SU-DHL-6 (cell line): ENCODE data around the gene PRMT3.
A peak's percentile ranks its signal among the peaks of the same experiment; 100 is the strongest.

Experiments
- H2AFZ ChIP-seq: fragments of 200-600 bp; sonication (generic); 2 replicates; pipeline ENCODE4 v1.6.1; 2014; ENCODE audit warnings: low read depth, mild to moderate bottlenecking, moderate library complexity, mixed read lengths, antibody characterized with exemption, low read length; ENCODE audit not compliant: severe bottlenecking
- H3F3A ChIP-seq: fragments of 200-600 bp; shearing (Covaris generic); 2 replicates; pipeline ENCODE4 v1.6.0; 2016; ENCODE audit warnings: antibody characterized with exemption, mild to moderate bottlenecking; ENCODE audit not compliant: insufficient read depth
- H3K27ac ChIP-seq: fragments of 200-600 bp; sonication (generic); 2 replicates; pipeline ENCODE4 v1.5.1; 2016; ENCODE audit warnings: low read depth, mild to moderate bottlenecking, low read length, moderate library complexity, mixed read lengths
- H3K27me3 ChIP-seq: fragments of 200-600 bp; sonication (generic), shearing (Covaris generic); 2 replicates; pipeline ENCODE4 v1.6.0; 2014; ENCODE audit warnings: mild to moderate bottlenecking, low read length
- H3K36me3 ChIP-seq: fragments of 200-600 bp; sonication (generic); 2 replicates; pipeline ENCODE4 v1.6.1; 2014; ENCODE audit warnings: mild to moderate bottlenecking, low read length, mixed read lengths
- H3K4me2 ChIP-seq: fragments of 300-600, 200-600 bp; shearing (Covaris generic), sonication (generic); 2 replicates; pipeline ENCODE4 v1.6.0; 2014; ENCODE audit warnings: low read length, low read depth, mild to moderate bottlenecking; ENCODE audit not compliant: poor library complexity, severe bottlenecking
- H3K4me3 ChIP-seq: fragments of 200-600 bp; sonication (generic); 2 replicates; pipeline ENCODE4 v1.5.1; 2014; ENCODE audit warnings: antibody characterized with exemption, low read length, mild to moderate bottlenecking, mixed read lengths; ENCODE audit not compliant: insufficient read depth, poor library complexity, severe bottlenecking
- H3K79me2 ChIP-seq: fragments of 200-600 bp; sonication (generic); 2 replicates; pipeline ENCODE4 v1.6.1; 2014; ENCODE audit warnings: mild to moderate bottlenecking, low read length, moderate library complexity; ENCODE audit not compliant: insufficient read depth
- H3K9ac ChIP-seq: fragments of 200-600 bp; sonication (generic); 2 replicates; pipeline ENCODE4 v1.7.0; 2014; ENCODE audit warnings: mild to moderate bottlenecking, low read length
- H3K9me2 ChIP-seq: fragments of 200-600 bp; sonication (generic); replicated peaks from 2 replicates; pipeline ENCODE4 v1.6.1; 2014; ENCODE audit warnings: low read length; ENCODE audit not compliant: insufficient read depth
- H3K9me3 ChIP-seq: fragments of 200-600 bp; sonication (generic); 2 replicates; pipeline ENCODE4 v1.6.1; 2014; ENCODE audit warnings: low read length, mixed read lengths; ENCODE audit not compliant: insufficient read depth
- H4K20me1 ChIP-seq: fragments of 200-600 bp; sonication (generic); 2 replicates; pipeline ENCODE4 v1.6.1; 2014; ENCODE audit warnings: low read depth, mild to moderate bottlenecking, antibody characterized with exemption, low read length, moderate library complexity, mixed read lengths
- EZH2phosphoT487 ChIP-seq: fragments of 200-600 bp; sonication (generic), shearing (Covaris generic); conservative IDR thresholded peaks from 2 replicates; pipeline ENCODE4 v1.6.1; 2018; ENCODE audit warnings: mild to moderate bottlenecking, antibody characterized with exemption, low read length, moderate library complexity, mixed read lengths
- TF ChIP-seq, protein P1 (sequence below): fragments of 200-600 bp; sonication (generic); IDR thresholded peaks from one replicate; pipeline ENCODE4 v1.5.1; 2017; ENCODE audit warnings: antibody characterized with exemption, mild to moderate bottlenecking, low read length, moderate library complexity; ENCODE audit not compliant: insufficient read depth, poor library complexity, severe bottlenecking

Gene PRMT3

DNA sequence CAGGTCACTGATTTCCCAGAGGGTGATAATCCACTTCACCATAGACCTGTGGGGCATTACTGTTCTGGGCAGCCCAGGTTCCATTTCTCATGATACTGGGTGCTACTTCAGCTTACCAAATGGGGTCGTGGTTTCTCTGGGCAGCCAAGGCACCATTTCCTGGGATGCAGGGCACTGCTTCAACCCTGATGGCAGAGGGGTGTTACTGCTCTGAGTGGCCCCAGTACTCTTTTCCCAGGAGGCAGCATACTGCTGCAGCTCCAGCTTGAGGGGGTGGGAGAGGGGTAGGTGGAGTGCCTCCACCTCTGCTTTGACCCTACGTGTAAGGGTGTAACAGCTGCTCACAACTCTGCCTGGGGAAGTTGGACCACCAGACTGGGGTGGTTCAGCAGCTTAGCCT, 51.1 kb downstream of the PRMT3 start:
- no peak overlapping the region for H3K4me3 ChIP-seq
- H3K9me3 ChIP-seq: no peaks in the 10 kb centered on the region
- H3F3A ChIP-seq: peaks cover 22% of the 10 kb centered on the region; the same call in 1 of the 2 replicates
- H2AFZ ChIP-seq: no peak overlapping the region
- no peak overlapping the region for H3K9ac ChIP-seq
- peaks cover 17% of the 10 kb centered on the region for H3K36me3 ChIP-seq
- no peak for TF ChIP-seq EZH2phosphoT487
- TF ChIP-seq, protein P1, sequence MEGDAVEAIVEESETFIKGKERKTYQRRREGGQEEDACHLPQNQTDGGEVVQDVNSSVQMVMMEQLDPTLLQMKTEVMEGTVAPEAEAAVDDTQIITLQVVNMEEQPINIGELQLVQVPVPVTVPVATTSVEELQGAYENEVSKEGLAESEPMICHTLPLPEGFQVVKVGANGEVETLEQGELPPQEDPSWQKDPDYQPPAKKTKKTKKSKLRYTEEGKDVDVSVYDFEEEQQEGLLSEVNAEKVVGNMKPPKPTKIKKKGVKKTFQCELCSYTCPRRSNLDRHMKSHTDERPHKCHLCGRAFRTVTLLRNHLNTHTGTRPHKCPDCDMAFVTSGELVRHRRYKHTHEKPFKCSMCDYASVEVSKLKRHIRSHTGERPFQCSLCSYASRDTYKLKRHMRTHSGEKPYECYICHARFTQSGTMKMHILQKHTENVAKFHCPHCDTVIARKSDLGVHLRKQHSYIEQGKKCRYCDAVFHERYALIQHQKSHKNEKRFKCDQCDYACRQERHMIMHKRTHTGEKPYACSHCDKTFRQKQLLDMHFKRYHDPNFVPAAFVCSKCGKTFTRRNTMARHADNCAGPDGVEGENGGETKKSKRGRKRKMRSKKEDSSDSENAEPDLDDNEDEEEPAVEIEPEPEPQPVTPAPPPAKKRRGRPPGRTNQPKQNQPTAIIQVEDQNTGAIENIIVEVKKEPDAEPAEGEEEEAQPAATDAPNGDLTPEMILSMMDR: no peak
- H3K4me2 ChIP-seq: no peak overlapping the region
- H3K27me3 ChIP-seq: no peaks in the 10 kb centered on the region
- no peaks in the 10 kb centered on the region for H3K9me2 ChIP-seq
- no peak overlapping the region for H3K27ac ChIP-seq
- 0 out of 2 replicates have a peak, but pooled peaks cover 7% of the 10 kb centered on the region for H4K20me1 ChIP-seq
- H3K79me2 ChIP-seq: peaks cover 39% of the 10 kb centered on the region

DNA sequence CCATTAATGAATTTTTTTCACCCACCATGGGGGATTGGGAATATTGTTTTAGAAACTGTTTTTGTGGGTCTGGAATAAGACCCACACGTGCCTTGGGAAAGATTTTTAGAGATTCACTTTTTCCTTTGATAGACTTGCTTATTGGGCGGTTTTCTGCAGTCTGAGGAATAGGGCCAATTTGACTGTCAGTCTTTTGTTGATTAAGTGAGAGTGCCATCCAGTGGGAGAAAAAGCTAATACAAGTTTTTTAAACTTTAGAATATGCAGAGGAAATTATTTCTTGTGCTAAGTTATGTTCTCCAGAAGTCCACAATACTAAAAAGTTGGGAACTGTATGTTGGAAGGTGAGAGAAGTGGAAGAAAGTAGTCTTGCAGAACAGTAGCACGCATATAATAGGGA, 56.1 kb downstream of the PRMT3 start:
- peaks cover 32% of the 10 kb centered on the region for H3K79me2 ChIP-seq
- no peak overlapping the region for H3K4me2 ChIP-seq
- no peak overlapping the region for H3K27ac ChIP-seq
- TF ChIP-seq EZH2phosphoT487: no peak
- TF ChIP-seq, protein P1: peak; percentile 34
- H3K27me3 ChIP-seq: no peaks in the 10 kb centered on the region
- no peaks in the 10 kb centered on the region for H3K9me2 ChIP-seq
- H3K9ac ChIP-seq: no peak overlapping the region
- H2AFZ ChIP-seq: no peak overlapping the region
- H3K36me3 ChIP-seq: peaks cover 31% of the 10 kb centered on the region
- H3K9me3 ChIP-seq: no peaks in the 10 kb centered on the region
- no peak overlapping the region for H3K4me3 ChIP-seq
- 0 out of 2 replicates have a peak, but pooled peaks cover 6% of the 10 kb centered on the region for H4K20me1 ChIP-seq
- peaks cover 22% of the 10 kb centered on the region; the same call in 1 of the 2 replicates for H3F3A ChIP-seq

DNA sequence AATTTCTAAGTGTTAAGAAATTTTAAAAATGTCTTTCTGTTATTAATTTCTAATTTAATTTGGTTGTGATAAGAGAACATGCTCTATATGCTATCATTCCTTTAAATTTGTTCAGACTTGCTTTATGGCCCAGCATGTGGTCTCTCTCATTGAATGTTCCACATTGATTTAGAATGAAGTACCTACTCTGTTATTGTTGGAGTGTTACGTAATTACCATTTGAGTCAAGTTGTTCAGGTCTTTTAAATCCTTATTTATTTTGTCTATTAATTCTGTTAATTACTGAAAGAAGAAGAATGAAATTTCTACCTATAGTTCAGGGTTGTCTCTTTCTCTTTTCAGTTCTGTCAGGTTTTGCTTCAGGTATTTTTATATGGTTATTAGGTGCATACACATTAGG, 57.0 kb downstream of the PRMT3 start:
- Histone ChIP-seq H2AFZ (no peak overlapping the region), H3K27me3 (no peaks in the 10 kb centered on the region), H3K4me2 (no peak overlapping the region), H3K27ac (no peak overlapping the region), H3K79me2 (peaks cover 32% of the 10 kb centered on the region), H3K36me3 (peaks cover 34% of the 10 kb centered on the region), H4K20me1 (0 out of 2 replicates have a peak, but pooled peaks cover 6% of the 10 kb centered on the region), H3F3A (peaks cover 18% of the 10 kb centered on the region; the same call in 1 of the 2 replicates), H3K9me3 (no peaks in the 10 kb centered on the region), H3K4me3 (no peak overlapping the region), H3K9me2 (no peaks in the 10 kb centered on the region), H3K9ac (no peak overlapping the region)
- TF ChIP-seq EZH2phosphoT487: no peak
- TF ChIP-seq, protein P1: no peak
